ENCODE results near the gene ARMC9. TPM values are rescaled to one million over a fixed set of nuclear protein-coding genes. Genes with fewer than 3 reads are reported as not detected.

Gene ARMC9, protein sequence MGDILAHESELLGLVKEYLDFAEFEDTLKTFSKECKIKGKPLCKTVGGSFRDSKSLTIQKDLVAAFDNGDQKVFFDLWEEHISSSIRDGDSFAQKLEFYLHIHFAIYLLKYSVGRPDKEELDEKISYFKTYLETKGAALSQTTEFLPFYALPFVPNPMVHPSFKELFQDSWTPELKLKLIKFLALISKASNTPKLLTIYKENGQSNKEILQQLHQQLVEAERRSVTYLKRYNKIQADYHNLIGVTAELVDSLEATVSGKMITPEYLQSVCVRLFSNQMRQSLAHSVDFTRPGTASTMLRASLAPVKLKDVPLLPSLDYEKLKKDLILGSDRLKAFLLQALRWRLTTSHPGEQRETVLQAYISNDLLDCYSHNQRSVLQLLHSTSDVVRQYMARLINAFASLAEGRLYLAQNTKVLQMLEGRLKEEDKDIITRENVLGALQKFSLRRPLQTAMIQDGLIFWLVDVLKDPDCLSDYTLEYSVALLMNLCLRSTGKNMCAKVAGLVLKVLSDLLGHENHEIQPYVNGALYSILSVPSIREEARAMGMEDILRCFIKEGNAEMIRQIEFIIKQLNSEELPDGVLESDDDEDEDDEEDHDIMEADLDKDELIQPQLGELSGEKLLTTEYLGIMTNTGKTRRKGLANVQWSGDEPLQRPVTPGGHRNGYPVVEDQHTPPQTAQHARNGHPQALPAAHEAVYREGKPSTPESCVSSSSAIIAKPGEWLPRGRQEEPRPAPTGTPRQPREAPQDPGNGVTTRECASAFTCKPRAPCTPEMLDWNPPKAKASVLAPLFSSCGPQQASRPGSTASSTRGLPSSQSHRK
- total RNA-seq: 20.0 and 27.5 TPM in 2 replicates

DNA sequence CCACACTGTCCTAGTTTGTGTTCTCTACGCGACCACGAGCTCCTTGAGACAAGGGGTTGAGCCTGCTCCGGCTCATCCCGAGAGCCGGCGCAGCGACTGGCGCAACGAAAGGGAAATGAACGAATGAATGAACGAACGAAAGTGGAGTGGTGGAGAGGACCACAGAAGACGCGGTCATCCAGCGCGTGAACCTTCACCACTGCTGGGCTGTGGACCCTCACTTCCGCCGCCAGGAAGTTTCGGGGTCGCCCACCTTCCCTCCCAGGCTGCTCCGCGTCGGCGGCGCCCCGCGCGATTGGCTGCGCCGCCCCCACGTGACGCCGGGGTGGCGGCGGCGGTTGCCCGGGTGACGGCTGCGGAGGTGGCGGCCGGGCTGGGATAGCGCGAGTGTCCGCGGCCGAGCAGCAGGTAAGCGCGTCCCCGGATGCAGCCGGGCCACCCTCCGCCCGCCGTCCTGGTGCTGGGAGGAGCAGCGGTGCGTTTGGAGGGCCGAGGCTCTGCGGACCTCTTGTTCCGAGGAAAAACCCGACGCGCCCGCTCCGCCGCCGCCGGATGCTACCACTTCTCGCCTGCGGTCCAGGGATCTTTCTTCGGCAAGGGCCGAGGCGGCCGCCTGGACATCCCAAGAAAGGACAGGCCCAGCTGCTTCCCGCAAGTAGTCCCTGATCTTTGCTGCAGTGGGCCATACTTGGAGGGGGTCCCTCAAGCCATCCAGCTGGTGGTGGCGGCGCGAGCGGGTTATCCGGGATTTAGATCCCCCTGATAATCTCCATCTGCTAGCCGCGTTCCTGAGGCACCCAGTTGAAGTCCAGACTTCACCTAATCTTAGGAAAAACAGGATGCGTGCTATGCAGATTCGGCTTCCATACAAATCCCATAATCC lies at the start of gene ARMC9:
TSS of gene ARMC9 (plus strand) at position 341 of the 883 bp plus-strand sequence. CDS start 7,608 bp downstream, outside the sequence.
- H3K36me3 ChIP-seq (ENCODE audit: control insufficient read depth, insufficient read depth, low read length): no peaks in the 10 kb centered on the region
- peak within 1 kb of the TSS; percentile 59 for H3K4me3 ChIP-seq (ENCODE audit: low read depth, low read length)
- TF ChIP-seq, protein P1, sequence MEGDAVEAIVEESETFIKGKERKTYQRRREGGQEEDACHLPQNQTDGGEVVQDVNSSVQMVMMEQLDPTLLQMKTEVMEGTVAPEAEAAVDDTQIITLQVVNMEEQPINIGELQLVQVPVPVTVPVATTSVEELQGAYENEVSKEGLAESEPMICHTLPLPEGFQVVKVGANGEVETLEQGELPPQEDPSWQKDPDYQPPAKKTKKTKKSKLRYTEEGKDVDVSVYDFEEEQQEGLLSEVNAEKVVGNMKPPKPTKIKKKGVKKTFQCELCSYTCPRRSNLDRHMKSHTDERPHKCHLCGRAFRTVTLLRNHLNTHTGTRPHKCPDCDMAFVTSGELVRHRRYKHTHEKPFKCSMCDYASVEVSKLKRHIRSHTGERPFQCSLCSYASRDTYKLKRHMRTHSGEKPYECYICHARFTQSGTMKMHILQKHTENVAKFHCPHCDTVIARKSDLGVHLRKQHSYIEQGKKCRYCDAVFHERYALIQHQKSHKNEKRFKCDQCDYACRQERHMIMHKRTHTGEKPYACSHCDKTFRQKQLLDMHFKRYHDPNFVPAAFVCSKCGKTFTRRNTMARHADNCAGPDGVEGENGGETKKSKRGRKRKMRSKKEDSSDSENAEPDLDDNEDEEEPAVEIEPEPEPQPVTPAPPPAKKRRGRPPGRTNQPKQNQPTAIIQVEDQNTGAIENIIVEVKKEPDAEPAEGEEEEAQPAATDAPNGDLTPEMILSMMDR (IDR thresholded peaks at IDR 0.05; ENCODE audit: insufficient read depth, low read length, poor library complexity, severe bottlenecking): no peak
- no peak for DNase-seq (ENCODE audit: low read depth)
- H3K27me3 ChIP-seq (ENCODE audit: control insufficient read depth, insufficient read depth, low read length): no peaks in the 10 kb centered on the region

DNA sequence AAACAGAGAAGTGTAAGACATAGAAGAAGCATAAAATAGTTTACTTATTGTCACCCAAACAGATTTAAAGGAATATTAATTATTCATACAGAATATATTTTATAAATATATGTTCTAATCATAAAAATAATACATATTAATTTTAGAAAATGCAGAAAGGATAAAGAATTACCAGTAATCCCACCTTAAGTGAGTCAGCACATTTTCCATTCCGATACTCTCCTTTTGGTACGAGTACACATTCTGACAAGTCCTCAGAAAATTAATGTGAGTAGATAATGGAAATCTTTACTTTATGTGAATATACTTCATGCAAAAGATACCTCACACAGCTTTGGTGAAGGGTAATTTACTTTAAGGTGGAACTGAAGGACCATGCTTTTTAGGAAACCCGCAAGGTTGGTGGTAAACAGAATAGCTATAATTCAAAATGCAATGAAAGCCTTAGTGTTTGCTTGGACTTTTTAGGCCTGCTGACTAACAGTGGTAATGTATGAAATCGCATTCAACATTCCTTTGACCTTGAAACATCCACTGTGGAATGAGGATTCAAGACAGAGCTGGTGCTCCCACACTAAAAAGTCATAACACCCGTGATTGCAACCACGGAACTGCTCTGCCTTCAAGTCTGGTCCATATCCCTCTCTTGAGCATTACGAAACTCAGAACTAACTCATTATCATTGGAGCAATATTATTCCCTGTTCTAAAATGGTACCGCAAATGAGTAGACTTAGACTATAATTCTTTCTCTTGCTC lies 45.5 kb upstream of the ARMC9 start:
- no peak overlapping the region for H3K4me3 ChIP-seq (ENCODE audit: low read depth, low read length)
- DNase-seq (ENCODE audit: low read depth): no peak
- TF ChIP-seq, protein P1 (IDR thresholded peaks at IDR 0.05; ENCODE audit: insufficient read depth, low read length, poor library complexity, severe bottlenecking): no peak
- no peaks in the 10 kb centered on the region for H3K36me3 ChIP-seq (ENCODE audit: control insufficient read depth, insufficient read depth, low read length)
- H3K27me3 ChIP-seq (ENCODE audit: control insufficient read depth, insufficient read depth, low read length): no peaks in the 10 kb centered on the region

- no peaks in the 10 kb centered on the region for H3K36me3 ChIP-seq (ENCODE audit: control insufficient read depth, insufficient read depth, low read length)
- no peak for DNase-seq (ENCODE audit: low read depth)
- H3K4me3 ChIP-seq (ENCODE audit: low read depth, low read length): no peak overlapping the region
- TF ChIP-seq, protein P1 (IDR thresholded peaks at IDR 0.05; ENCODE audit: insufficient read depth, low read length, poor library complexity, severe bottlenecking): no peak
- H3K27me3 ChIP-seq (ENCODE audit: control insufficient read depth, insufficient read depth, low read length): no peaks in the 10 kb centered on the region
Observed at GRCh38 chr2:231159306-231159705, 39.1 kb upstream of the ARMC9 start.

GRCh38 chr2:231160701-231161100 lies 37.7 kb upstream of the ARMC9 start:
- peaks cover 2% of the 10 kb centered on the region for H3K36me3 ChIP-seq (ENCODE audit: control insufficient read depth, insufficient read depth, low read length)

More at GRCh38 chr2:231160701-231161100, 37.7 kb upstream of the ARMC9 start:
- DNase-seq (ENCODE audit: low read depth): no peak
- Histone ChIP-seq H3K4me3 (ENCODE audit: low read depth, low read length) (no peak overlapping the region), H3K27me3 (ENCODE audit: control insufficient read depth, insufficient read depth, low read length) (no peaks in the 10 kb centered on the region)
- TF ChIP-seq, protein P1 (IDR thresholded peaks at IDR 0.05; ENCODE audit: insufficient read depth, low read length, poor library complexity, severe bottlenecking): no peak
